ENCODE data around the gene HEMK1. TPM values are rescaled to one million over a fixed set of nuclear protein-coding genes. Genes with fewer than 3 reads are reported as not detected.

HEMK1 gene
- total and polyA plus RNA-seq, 2 of the 8 experiments (the other 6 are each of a cell fraction or from before 2014, with no cell fraction given): 9.7 to 10.6 TPM

DNA sequence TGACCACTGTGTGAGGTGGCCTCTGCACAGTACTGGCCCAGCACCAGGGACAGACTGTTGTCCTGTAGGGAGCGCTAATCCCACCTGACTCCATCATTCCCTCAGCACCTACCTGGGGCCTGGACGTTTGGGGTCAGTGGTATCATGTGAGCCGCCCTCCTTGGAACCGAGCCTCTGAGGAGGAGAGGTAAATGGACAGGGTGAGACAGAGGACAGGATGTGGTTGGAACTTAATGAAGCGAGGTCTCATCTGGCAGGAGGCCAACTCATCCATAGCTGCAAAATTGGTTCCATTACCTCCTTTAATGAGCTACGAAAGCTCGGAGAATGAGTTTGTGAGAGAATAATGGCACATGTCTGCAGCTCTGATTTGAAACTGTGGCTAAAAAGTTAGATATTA is 61.6 kb downstream of the HEMK1 start:
- DNase-seq (ENCODE audit: low read depth in 1 of 2, low spot score in 2 of 2): no peak

More for the DNA sequence above, 61.6 kb downstream of the HEMK1 start:
- H3K23me2 ChIP-seq (ENCODE audit: low read depth, low read length): 0 out of 2 replicates have a peak, but pooled peaks cover 1% of the 10 kb centered on the region
- no peak overlapping the region for H2BK20ac ChIP-seq (ENCODE audit: low read length)
- no peak overlapping the region for H2BK12ac ChIP-seq (ENCODE audit: low read depth, low read length)
- H2AFZ ChIP-seq (ENCODE audit: low read length): no peak overlapping the region
- no peak overlapping the region for H3K4me3 ChIP-seq (ENCODE audit: extremely low read depth in 1 of 4, insufficient read depth in 2 of 4, low read depth in 3 of 4, low read length in 4 of 4)
- H3K14ac ChIP-seq (ENCODE audit: insufficient read length): no peak overlapping the region
- peaks cover 11% of the 10 kb centered on the region; the same call in 1 of the 2 replicates for H3K79me1 ChIP-seq (ENCODE audit: low read depth, low read length)
- WGBS, 2 experiments (ENCODE audit: extremely low coverage in 1 of 2, insufficient coverage in 1 of 2, insufficient read length in 1 of 2, insufficient replicate concordance in 2 of 2, low coverage in 1 of 2, low lambda C conversion rate in 2 of 2, missing lambda C conversion rate in 1 of 2): 93% methylated on average over 7 of the region's 7 CpGs; no CpG with 5 or more reads in 1 of the 2 experiments
- FAIRE-seq: no peak
- peaks cover 0 to 39% of the 10 kb centered on the region in 2 experiments; a peak in 1 of 4 replicates for H3K79me2 ChIP-seq (ENCODE audit: control insufficient read depth in 1 of 2, insufficient read depth in 2 of 2, low read length in 2 of 2)
- no peak overlapping the region for H2BK5ac ChIP-seq (ENCODE audit: low read depth, low read length)
- no peaks in the 10 kb centered on the region for H3K27me3 ChIP-seq (replicated peaks in 1 of 4; ENCODE audit: control insufficient read depth in 3 of 4, extremely low read depth in 1 of 4, insufficient read depth in 3 of 4, low read length in 3 of 4)
- no peak overlapping the region for H3K18ac ChIP-seq (ENCODE audit: extremely low read depth, low read length)
- CTCF ChIA-PET (ENCODE audit: partially characterized antibody): interaction anchor here (1.2 to 63.8 kb wide), 8 partner anchors 9 to 759 kb away, joined by 3 to 1262 read pairs (median 8); partner anchors contain the start of genes C3orf18, CISH, DOCK3 and HEMK1
- no peak overlapping the region for H3K4ac ChIP-seq (replicated peaks; ENCODE audit: insufficient read length, low read depth, low read length)
- H3K9ac ChIP-seq (replicated peaks in 1 of 4; ENCODE audit: extremely low read depth in 1 of 4, low read depth in 3 of 4, low read length in 3 of 4): no peak overlapping the region
- no peak overlapping the region for H4K91ac ChIP-seq (replicated peaks; ENCODE audit: insufficient read length, low read length)
- H3K23ac ChIP-seq (ENCODE audit: insufficient read length): no peak overlapping the region
- H4K8ac ChIP-seq (ENCODE audit: extremely low read depth, insufficient read depth, low read length): no peak overlapping the region
- peaks cover 0 to 14% of the 10 kb centered on the region in 2 experiments for H4K20me1 ChIP-seq (replicated peaks in 1 of 2; ENCODE audit: control insufficient read depth in 1 of 2, insufficient read depth in 2 of 2, low read length in 2 of 2)
- H3K36me3 ChIP-seq (ENCODE audit: control insufficient read depth in 2 of 4, insufficient read depth in 4 of 4, low read length in 3 of 4): no peaks in the 10 kb centered on the region
- H4K5ac ChIP-seq (ENCODE audit: insufficient read length, low read depth, low read length): no peak overlapping the region
- no peak overlapping the region for H2AK5ac ChIP-seq (ENCODE audit: low read depth, low read length)
- no peak overlapping the region for H2BK120ac ChIP-seq (replicated peaks; ENCODE audit: low read depth, low read length)
- H3K4me2 ChIP-seq (ENCODE audit: insufficient read depth in 1 of 2, low read depth in 2 of 2, low read length in 2 of 2): no peak overlapping the region
- H3K9me3 ChIP-seq (ENCODE audit: insufficient read depth in 2 of 2, low read depth in 1 of 2, low read length in 1 of 2): no peaks in the 10 kb centered on the region
- no peak overlapping the region for H2BK15ac ChIP-seq (ENCODE audit: low read length)
- peaks cover 2 to 9% (median 4%) of the 10 kb centered on the region in 4 experiments; a peak in 6 of 7 replicates for H3K4me1 ChIP-seq (replicated peaks in 1 of 4; ENCODE audit: control insufficient read depth in 3 of 4, insufficient read depth in 4 of 4, low read length in 3 of 4)
- H3K27ac ChIP-seq (ENCODE audit: low read depth, low read length): no peak overlapping the region
- no peak overlapping the region for H3K56ac ChIP-seq (replicated peaks; ENCODE audit: insufficient read length, low read depth, low read length)
- POLR2A ChIA-PET (ENCODE audit: partially characterized antibody): interaction anchor here (2.8 kb wide), 1 partner anchor 22 kb away, joined by 9 read pairs; no protein-coding TSS in a partner anchor
